GM10248 (cell line): ENCODE data around the gene RNF13.
"Not testable (repeated sequence)": the region's sequence is repeated elsewhere in the genome, so short reads cannot be mapped to it uniquely, and the experiment has no call there.

ENCODE experiments used
- CTCF ChIA-PET: fragments of 300-600 bp; sonication (Branson Sonifier 250); formaldehyde crosslinking; extraction: SDS; loops from one replicate; lab custom pipeline; 2021; ENCODE audit warnings: antibody characterized with exemption; lab: Yijun Ruan, JAX
- POLR2A ChIA-PET: fragments of 350-650 bp; sonication (Branson Sonifier 250); formaldehyde crosslinking; extraction: SDS; loops from one replicate; lab custom pipeline; 2020; ENCODE audit warnings: antibody characterized with exemption; lab: Yijun Ruan, JAX
- DNase-seq: peaks from one replicate; pipeline ENCODE4 v3.0.0; 2012; ENCODE audit errors: extremely low spot score
- CTCF ChIP-seq: IDR thresholded peaks from 2 replicates; pipeline ENCODE4 v1.5.1; 2012; ENCODE audit warnings: mild to moderate bottlenecking, low read depth; ENCODE audit errors: extremely low read depth, missing control alignments, control extremely low read depth

RNF13 gene

GRCh38 chr3:149941946-149942345 lies 128.9 kb downstream of the RNF13 start:
- no peak for TF ChIP-seq CTCF
- POLR2A ChIA-PET = no interaction called here
- CTCF ChIA-PET = interaction anchor here (0.7 kb wide), 1 partner anchor 133 kb away, joined by 3 read pairs; no protein-coding TSS in a partner anchor
- DNase-seq = no peak

GRCh38 chr3:149942409-149942808 lies 129.4 kb downstream of the RNF13 start:
- no peak for DNase-seq
- POLR2A ChIA-PET = no interaction called here
- CTCF ChIA-PET = no interaction called here

GRCh38 chr3:149943966-149944365 lies 131.0 kb downstream of the RNF13 start:
- DNase-seq, CTCF ChIA-PET, POLR2A ChIA-PET: not testable (repeated sequence)

More at GRCh38 chr3:149942409-149942808, 129.4 kb downstream of the RNF13 start:
- TF ChIP-seq CTCF = no peak

- POLR2A ChIA-PET = no interaction called here
- CTCF ChIA-PET = interaction anchor here (1.1 to 1.7 kb wide), 2 partner anchors 10 to 14 kb away, joined by 3 to 8 read pairs; no protein-coding TSS in a partner anchor
- no peak for TF ChIP-seq CTCF
- DNase-seq = no peak
These were observed 134.2 kb downstream of the RNF13 start for GRCh38 chr3:149947231-149947630.

- POLR2A ChIA-PET = no interaction called here
- no peak for TF ChIP-seq CTCF
- CTCF ChIA-PET = interaction anchor here (0.6 kb wide), 1 partner anchor 532 kb away, joined by 4 read pairs; no protein-coding TSS in a partner anchor
- DNase-seq = no peak
These were observed 136.2 kb downstream of the RNF13 start for GRCh38 chr3:149949181-149949580.

- ChIA-PET CTCF (interaction anchor here (1.2 to 1.8 kb wide), 4 partner anchors 9 to 183 kb away, joined by 3 to 8 read pairs (median 4); no protein-coding TSS in a partner anchor), POLR2A (no interaction called here)
- DNase-seq = no peak
- no peak for TF ChIP-seq CTCF
These were observed 141.8 kb downstream of the RNF13 start for GRCh38 chr3:149954812-149955211.

- no peak for DNase-seq
- CTCF ChIA-PET = interaction anchor here (0.9 to 1.8 kb wide), 4 partner anchors 12 to 184 kb away, joined by 3 to 8 read pairs (median 4); no protein-coding TSS in a partner anchor
These were observed 142.4 kb downstream of the RNF13 start for GRCh38 chr3:149955449-149955848.

More at GRCh38 chr3:149955449-149955848, 142.4 kb downstream of the RNF13 start:
- POLR2A ChIA-PET = no interaction called here
- no peak for TF ChIP-seq CTCF
